CD4-positive, alpha-beta T cell treated with Interleukin-10 for 1 hour (primary cell): Measurements from ENCODE around the gene CD99L2.

Experiments used
- DNase-seq: peaks from one replicate; pipeline ENCODE4 v3.0.0-alpha.2; 2020

Gene CD99L2

GRCh38 chrX:150779385-150779784, 119.1 kb downstream of the CD99L2 start:
- no peak for DNase-seq

GRCh38 chrX:150777328-150777992, 121.0 kb downstream of the CD99L2 start:
- DNase-seq, result no peak

- DNase-seq, result no peak
Observed at GRCh38 chrX:150775569-150776350, 122.7 kb downstream of the CD99L2 start.

- no peak for DNase-seq
Observed at GRCh38 chrX:150774798-150775568, 123.5 kb downstream of the CD99L2 start.

GRCh38 chrX:150773634-150774033, 124.8 kb downstream of the CD99L2 start:
- no peak for DNase-seq

- DNase-seq, result no peak
Observed at GRCh38 chrX:150773117-150773516, 125.4 kb downstream of the CD99L2 start.

GRCh38 chrX:150772150-150772970, 126.1 kb downstream of the CD99L2 start:
- peak; percentile 66 for DNase-seq

GRCh38 chrX:150771116-150771515, 127.4 kb downstream of the CD99L2 start:
- DNase-seq, result no peak

- no peak for DNase-seq
Observed at GRCh38 chrX:150770623-150771022, 127.8 kb downstream of the CD99L2 start.

GRCh38 chrX:150769408-150769807, 129.1 kb downstream of the CD99L2 start:
- DNase-seq, result no peak

GRCh38 chrX:150768580-150769190, 129.8 kb downstream of the CD99L2 start:
- no peak for DNase-seq

GRCh38 chrX:150768132-150768485, 130.4 kb downstream of the CD99L2 start:
- no peak for DNase-seq

- no peak for DNase-seq
Observed at GRCh38 chrX:150767475-150768131, 130.9 kb downstream of the CD99L2 start.

GRCh38 chrX:150767045-150767395, 131.4 kb downstream of the CD99L2 start:
- DNase-seq, result no peak

- no peak for DNase-seq
Observed at GRCh38 chrX:150766351-150767044, 132.0 kb downstream of the CD99L2 start.

- DNase-seq, result no peak
Observed at GRCh38 chrX:150765782-150766350, 132.6 kb downstream of the CD99L2 start.

- no peak for DNase-seq
Observed at GRCh38 chrX:150765237-150765636, 133.2 kb downstream of the CD99L2 start.

GRCh38 chrX:150763810-150764209, 134.7 kb downstream of the CD99L2 start:
- no peak for DNase-seq

- no peak for DNase-seq
Observed at GRCh38 chrX:150763303-150763797, 135.1 kb downstream of the CD99L2 start.

GRCh38 chrX:150762258-150763165, 136.0 kb downstream of the CD99L2 start:
- DNase-seq, result no peak
